GM10847 (cell line): ENCODE results near the gene CD59.

Experiments used
- POLR2A ChIP-seq: IDR thresholded peaks from 2 replicates; pipeline ENCODE4 v1.6.1; 2011; ENCODE audit not compliant: insufficient read length; ENCODE audit errors: extremely low read depth

Gene CD59

DNA sequence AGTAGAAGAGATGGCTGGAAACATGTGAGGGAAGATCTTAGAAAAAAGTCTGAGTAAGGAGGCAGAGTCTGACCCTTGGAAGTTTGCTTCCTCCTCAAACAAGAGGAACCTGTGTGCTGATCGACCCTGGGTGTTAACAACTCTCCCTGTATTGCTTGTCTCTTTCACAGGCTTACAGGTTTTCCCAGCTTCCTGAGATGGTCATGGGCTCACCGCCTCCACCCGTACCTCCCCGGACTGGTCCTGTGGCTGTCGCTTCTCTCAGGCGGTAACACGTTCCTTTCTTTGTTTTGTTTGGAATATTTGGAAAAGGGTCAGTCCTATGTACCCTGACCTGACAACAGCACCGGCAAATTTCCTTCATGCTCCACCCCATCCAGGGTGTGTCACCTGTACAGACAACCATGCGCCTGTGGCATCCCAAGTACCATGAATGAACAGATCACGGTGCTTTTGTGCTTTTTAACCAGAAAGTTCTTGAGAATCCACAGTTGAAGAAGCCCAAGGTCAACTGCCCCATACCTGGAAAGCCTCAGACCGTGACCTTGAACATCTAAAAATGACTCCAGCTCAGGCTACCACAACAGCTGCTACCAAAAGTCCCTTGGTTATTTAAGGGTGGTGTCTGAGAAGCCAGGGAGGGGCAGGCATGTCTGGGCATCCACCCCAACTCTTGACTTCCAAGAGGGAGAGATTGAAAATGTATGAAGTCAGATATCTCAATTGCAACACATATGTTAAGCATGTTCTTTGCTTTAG, 80.2 kb downstream of the CD59 start:
- TF ChIP-seq POLR2A = no peak

DNA sequence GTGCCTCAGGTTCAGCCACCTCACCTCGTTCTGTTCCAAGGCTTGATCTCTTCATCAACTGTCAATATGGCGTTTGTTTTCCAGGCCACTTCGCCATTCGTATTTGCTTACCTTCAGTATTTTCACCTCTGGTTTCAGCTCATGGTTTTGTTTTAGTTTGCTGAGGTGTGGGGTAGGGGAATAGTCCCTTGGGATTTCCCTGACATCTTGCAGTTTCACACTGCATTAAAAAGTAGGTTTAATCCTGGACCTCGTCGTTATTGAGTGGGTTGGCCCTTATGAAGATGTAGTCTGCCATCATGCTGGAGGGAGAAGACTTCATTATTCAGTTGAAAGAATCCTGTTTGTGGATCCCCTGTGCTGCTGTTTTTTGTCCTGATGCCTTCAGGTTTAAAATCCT, 81.6 kb downstream of the CD59 start:
- TF ChIP-seq POLR2A = no peak
